ENCODE results near the gene SLC37A2.

SLC37A2 gene

DNA sequence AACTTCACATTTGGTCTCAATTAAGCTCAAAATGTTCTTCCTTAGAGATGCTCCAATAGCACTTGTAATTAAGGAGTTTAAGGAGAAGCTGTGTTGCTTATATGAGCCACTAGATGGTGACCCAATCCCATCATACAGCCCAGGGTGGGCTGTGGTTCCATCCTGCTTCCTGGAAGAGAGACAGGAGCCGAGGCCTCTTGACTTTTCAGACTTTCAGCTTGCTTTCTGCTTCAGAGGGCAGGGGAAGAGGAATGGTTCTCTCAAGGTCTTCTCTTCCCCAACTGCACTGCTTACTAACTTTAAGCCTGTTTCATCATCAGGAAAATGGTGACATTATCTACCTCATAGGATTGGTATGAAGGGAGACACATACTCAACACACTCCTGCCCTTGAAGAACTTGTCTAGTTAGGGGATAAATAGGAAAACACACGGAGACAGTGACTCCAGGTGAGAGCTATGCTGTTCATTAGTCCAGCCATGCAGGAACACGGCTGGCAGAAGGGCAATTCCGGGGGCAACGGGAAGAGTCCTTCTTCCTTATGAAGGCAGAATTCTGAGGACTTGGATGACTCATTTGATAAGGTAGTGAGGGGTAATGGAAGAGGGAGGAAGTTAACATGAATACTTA lies 28.3 kb downstream of the SLC37A2 start:
- no peaks in the 10 kb centered on the region for H3K9me3 ChIP-seq (ENCODE audit: severe bottlenecking)
- no peaks in the 10 kb centered on the region for H3K27me3 ChIP-seq (ENCODE audit: insufficient read depth, low read depth, severe bottlenecking)
- peak; percentile 61 for DNase-seq
- H3K27ac ChIP-seq: no peak overlapping the region
- no peak overlapping the region for H3K4me3 ChIP-seq (ENCODE audit: low read depth, low read length)
- TF ChIP-seq, protein P1, sequence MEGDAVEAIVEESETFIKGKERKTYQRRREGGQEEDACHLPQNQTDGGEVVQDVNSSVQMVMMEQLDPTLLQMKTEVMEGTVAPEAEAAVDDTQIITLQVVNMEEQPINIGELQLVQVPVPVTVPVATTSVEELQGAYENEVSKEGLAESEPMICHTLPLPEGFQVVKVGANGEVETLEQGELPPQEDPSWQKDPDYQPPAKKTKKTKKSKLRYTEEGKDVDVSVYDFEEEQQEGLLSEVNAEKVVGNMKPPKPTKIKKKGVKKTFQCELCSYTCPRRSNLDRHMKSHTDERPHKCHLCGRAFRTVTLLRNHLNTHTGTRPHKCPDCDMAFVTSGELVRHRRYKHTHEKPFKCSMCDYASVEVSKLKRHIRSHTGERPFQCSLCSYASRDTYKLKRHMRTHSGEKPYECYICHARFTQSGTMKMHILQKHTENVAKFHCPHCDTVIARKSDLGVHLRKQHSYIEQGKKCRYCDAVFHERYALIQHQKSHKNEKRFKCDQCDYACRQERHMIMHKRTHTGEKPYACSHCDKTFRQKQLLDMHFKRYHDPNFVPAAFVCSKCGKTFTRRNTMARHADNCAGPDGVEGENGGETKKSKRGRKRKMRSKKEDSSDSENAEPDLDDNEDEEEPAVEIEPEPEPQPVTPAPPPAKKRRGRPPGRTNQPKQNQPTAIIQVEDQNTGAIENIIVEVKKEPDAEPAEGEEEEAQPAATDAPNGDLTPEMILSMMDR (IDR thresholded peaks at IDR 0.05; ENCODE audit: low read depth, low read length): peak; percentile 73
- H3K36me3 ChIP-seq: no peaks in the 10 kb centered on the region

DNA sequence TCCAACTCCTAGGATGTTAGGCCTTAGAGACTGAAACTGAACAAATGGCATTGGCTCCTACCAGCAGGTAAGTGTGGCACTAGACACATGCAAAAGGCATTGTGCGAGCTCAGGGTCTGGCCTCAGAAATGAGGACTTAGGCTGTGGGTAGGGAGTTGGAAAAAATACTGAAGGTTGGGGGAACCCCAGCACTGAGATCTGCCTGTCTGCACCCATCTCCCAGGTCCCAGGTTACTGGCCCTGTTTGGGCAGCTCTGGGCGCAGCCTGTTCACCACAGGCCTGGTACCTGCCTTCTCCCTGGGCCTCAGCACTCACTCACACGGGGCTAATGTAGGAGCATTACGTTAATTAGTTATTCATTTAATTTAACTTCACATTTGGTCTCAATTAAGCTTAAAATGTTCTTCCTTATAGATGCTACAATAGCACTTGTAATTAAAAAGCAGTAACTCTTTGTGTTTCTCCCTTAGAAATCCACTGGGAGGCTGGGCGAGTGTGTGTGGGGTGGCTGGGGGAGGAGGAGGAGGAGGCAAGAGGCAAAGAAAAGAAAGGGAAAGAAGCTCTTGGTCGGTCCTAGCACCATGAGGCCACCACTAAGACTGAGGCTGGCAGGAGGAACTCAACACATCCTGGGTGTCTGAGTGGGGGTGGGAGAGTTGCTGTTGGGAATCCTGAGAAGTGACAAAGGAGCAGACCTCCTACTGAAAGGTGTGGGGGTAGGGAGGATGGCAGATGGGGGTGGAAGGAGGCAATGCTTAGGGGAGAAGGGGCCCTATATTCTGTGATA lies 29.0 kb downstream of the SLC37A2 start:
- Histone ChIP-seq H3K27ac (no peak overlapping the region), H3K27me3 (ENCODE audit: insufficient read depth, low read depth, severe bottlenecking) (no peaks in the 10 kb centered on the region), H3K9me3 (ENCODE audit: severe bottlenecking) (no peaks in the 10 kb centered on the region), H3K4me3 (ENCODE audit: low read depth, low read length) (no peak overlapping the region), H3K36me3 (no peaks in the 10 kb centered on the region)
- TF ChIP-seq, protein P1 (IDR thresholded peaks at IDR 0.05; ENCODE audit: low read depth, low read length): no peak
- no peak for DNase-seq

DNA sequence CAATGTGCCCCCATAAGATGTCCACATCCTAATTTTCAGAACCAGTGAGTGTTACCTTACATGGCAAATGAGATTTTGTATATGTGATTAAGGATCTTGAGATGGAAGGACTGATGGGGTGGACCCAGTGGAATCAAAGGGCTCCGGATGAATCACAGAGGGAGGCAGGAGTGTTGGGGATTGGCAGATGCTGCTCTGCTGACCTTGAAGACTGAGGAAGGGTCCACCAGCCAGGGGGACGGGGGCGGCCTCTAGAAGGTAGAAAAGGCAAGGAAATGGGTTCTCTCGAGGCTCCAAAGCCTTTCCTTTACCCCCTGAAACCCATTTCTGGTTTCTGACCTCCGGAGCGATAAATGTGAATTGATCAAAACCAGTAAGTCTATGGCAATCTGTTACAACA lies 29.6 kb downstream of the SLC37A2 start:
- H3K4me3 ChIP-seq (ENCODE audit: low read depth, low read length): no peak overlapping the region
- TF ChIP-seq, protein P1 (IDR thresholded peaks at IDR 0.05; ENCODE audit: low read depth, low read length): no peak

DNA sequence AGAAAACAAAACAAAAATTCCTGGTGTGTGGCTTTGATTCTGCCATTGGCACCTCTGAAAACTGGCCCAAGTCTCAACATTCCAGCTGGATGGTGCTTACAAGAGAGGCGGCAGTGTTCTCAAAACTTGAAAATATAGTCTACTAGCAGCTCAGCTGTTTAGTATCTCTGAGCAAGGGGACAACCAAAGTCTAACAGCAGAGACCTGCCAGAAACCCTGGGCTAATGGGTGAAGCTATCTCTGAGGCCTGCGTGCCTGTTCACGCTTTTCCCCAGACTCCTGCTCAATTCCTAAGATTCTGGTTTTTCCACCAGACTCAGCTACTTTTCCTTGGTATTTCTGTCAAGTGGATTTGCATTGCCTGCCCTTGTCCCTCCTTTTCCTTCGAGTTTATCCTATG lies 30.4 kb downstream of the SLC37A2 start:
- H3K27me3 ChIP-seq (ENCODE audit: insufficient read depth, low read depth, severe bottlenecking): no peaks in the 10 kb centered on the region
- H3K27ac ChIP-seq: no peak overlapping the region
- H3K9me3 ChIP-seq (ENCODE audit: severe bottlenecking): no peaks in the 10 kb centered on the region
- TF ChIP-seq, protein P1 (IDR thresholded peaks at IDR 0.05; ENCODE audit: low read depth, low read length): no peak
- DNase-seq: no peak
- no peaks in the 10 kb centered on the region for H3K36me3 ChIP-seq
- no peak overlapping the region for H3K4me3 ChIP-seq (ENCODE audit: low read depth, low read length)

More for the DNA sequence above, 29.6 kb downstream of the SLC37A2 start:
- H3K36me3 ChIP-seq: no peaks in the 10 kb centered on the region
- no peaks in the 10 kb centered on the region for H3K27me3 ChIP-seq (ENCODE audit: insufficient read depth, low read depth, severe bottlenecking)
- no peaks in the 10 kb centered on the region for H3K9me3 ChIP-seq (ENCODE audit: severe bottlenecking)
- DNase-seq: no peak
- no peak overlapping the region for H3K27ac ChIP-seq

DNA sequence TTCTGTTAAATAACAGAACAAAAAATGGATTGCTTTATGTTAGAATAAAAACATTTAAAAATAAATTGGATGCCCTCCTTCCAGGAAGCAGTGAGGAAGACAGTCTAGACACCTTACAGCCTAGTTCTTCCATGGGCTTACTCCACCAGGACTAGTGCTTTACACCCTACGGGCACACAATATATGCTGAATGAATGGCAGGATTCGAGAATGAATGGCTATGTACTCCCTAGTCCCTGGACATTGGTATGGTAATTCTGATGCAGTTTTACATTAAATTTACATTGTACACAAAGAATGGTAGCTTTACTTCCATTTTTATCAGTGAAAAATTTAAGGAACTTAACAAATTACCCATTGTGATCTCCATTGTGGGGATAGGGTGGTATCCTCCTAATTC lies 31.6 kb downstream of the SLC37A2 start:
- H3K36me3 ChIP-seq: no peaks in the 10 kb centered on the region

More for the DNA sequence above, 31.6 kb downstream of the SLC37A2 start:
- Histone ChIP-seq H3K27ac (no peak overlapping the region), H3K4me3 (ENCODE audit: low read depth, low read length) (no peak overlapping the region), H3K9me3 (ENCODE audit: severe bottlenecking) (no peaks in the 10 kb centered on the region), H3K27me3 (ENCODE audit: insufficient read depth, low read depth, severe bottlenecking) (no peaks in the 10 kb centered on the region)
- TF ChIP-seq, protein P1 (IDR thresholded peaks at IDR 0.05; ENCODE audit: low read depth, low read length): no peak
- DNase-seq: no peak
